ENCODE measurements around the gene EID2.

DNA sequence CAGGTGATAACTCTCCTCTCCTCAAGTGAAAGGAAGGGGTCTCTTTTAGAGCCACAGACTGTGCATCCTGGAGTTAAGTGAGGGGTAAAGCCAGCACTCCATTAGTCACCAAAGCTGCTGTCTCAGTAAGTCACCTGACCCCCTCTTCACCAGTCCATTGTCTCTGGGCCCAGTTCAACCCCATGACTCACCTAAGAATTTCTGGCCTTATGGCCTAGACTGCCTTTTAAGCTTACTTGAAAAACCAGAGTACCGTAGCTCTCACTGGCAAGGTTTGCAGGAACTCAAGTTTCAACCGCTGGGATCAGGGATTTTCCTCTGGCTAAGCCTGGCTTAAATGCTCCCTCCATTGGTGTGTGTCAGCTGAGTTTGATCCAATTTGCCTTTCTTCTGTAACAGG is 23.4 kb upstream of the EID2 start:
- TF ChIP-seq, protein P1, sequence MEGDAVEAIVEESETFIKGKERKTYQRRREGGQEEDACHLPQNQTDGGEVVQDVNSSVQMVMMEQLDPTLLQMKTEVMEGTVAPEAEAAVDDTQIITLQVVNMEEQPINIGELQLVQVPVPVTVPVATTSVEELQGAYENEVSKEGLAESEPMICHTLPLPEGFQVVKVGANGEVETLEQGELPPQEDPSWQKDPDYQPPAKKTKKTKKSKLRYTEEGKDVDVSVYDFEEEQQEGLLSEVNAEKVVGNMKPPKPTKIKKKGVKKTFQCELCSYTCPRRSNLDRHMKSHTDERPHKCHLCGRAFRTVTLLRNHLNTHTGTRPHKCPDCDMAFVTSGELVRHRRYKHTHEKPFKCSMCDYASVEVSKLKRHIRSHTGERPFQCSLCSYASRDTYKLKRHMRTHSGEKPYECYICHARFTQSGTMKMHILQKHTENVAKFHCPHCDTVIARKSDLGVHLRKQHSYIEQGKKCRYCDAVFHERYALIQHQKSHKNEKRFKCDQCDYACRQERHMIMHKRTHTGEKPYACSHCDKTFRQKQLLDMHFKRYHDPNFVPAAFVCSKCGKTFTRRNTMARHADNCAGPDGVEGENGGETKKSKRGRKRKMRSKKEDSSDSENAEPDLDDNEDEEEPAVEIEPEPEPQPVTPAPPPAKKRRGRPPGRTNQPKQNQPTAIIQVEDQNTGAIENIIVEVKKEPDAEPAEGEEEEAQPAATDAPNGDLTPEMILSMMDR (IDR thresholded peaks at IDR 0.05), result no peak
- no peak for TF ChIP-seq POLR2AphosphoS5 (IDR thresholded peaks at IDR 0.05)
- TF ChIP-seq POLR2A (IDR thresholded peaks at IDR 0.05), result no peak
- no peak for TF ChIP-seq EP300 (IDR thresholded peaks at IDR 0.05)
